ENCODE measurements around the gene SESN2.

- TF ChIP-seq ZNF274 (IDR thresholded peaks at IDR 0.05; ENCODE audit: low read depth, low read length) = no peak
- no peak for TF ChIP-seq YY1 (IDR thresholded peaks at IDR 0.05; ENCODE audit: insufficient read depth, insufficient read length)
Measured at GRCh38 chr1:28272215-28272852, 13.0 kb downstream of the SESN2 start.
